ENCODE measurements around the gene TBCE. TPM values are rescaled to one million over a fixed set of nuclear protein-coding genes. Genes with fewer than 3 reads are reported as not detected.

Gene TBCE
- total RNA-seq, 1 experiment from 2014 or later = 41.6 TPM

DNA sequence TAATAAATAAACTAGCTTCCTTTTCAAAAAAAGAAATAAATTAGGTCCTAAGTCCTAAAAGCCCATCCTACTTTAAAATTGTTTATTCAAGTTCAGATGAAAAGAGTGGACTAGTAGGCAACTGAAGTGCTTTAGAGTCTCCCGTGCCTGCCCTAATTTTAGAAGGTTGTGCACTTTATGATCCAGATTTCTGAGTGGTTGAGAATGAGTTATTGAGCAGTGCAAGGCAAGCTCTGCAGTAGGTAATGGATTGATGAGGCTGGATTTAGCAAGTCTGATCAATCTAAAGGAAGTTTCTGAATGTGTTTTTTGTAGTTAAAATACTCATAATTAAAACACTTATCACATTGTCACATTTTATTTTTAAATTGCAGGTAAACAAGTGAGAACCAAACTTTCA lies 25.9 kb upstream of the TBCE start:
- H4K91ac ChIP-seq (ENCODE audit: insufficient read length, low read depth, low read length) = no peak overlapping the region
- TF ChIP-seq, protein P1, sequence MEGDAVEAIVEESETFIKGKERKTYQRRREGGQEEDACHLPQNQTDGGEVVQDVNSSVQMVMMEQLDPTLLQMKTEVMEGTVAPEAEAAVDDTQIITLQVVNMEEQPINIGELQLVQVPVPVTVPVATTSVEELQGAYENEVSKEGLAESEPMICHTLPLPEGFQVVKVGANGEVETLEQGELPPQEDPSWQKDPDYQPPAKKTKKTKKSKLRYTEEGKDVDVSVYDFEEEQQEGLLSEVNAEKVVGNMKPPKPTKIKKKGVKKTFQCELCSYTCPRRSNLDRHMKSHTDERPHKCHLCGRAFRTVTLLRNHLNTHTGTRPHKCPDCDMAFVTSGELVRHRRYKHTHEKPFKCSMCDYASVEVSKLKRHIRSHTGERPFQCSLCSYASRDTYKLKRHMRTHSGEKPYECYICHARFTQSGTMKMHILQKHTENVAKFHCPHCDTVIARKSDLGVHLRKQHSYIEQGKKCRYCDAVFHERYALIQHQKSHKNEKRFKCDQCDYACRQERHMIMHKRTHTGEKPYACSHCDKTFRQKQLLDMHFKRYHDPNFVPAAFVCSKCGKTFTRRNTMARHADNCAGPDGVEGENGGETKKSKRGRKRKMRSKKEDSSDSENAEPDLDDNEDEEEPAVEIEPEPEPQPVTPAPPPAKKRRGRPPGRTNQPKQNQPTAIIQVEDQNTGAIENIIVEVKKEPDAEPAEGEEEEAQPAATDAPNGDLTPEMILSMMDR (conservative IDR thresholded peaks at IDR 0.05) = no peak
- no peak overlapping the region for H2BK120ac ChIP-seq (ENCODE audit: low read depth, low read length, poor library complexity, severe bottlenecking)
- H3K9me3 ChIP-seq (ENCODE audit: control insufficient read depth, low read depth, low read length) = no peaks in the 10 kb centered on the region
- no peak overlapping the region for H2BK12ac ChIP-seq (ENCODE audit: insufficient read length, low read depth, low read length)
- no peak overlapping the region for H3K4ac ChIP-seq (ENCODE audit: low read depth, low read length)
- no peak overlapping the region for H2BK15ac ChIP-seq (ENCODE audit: low read depth, low read length)
- no peaks in the 10 kb centered on the region for H3K79me1 ChIP-seq (ENCODE audit: insufficient read depth, low read depth, low read length, poor library complexity, severe bottlenecking)
- WGBS (ENCODE audit: extremely low coverage, insufficient read length, low lambda C conversion rate) = no CpG with 5 or more reads among the region's 1 CpG
- H3K27me3 ChIP-seq (ENCODE audit: insufficient read depth, low read length) = no peaks in the 10 kb centered on the region
- H2AFZ ChIP-seq (ENCODE audit: low read length) = no peak overlapping the region
- no peak overlapping the region for H3K27ac Mint-ChIP-seq
- no peak overlapping the region for H3K27ac ChIP-seq (ENCODE audit: insufficient read length, low read depth, low read length)
- H2BK20ac ChIP-seq (ENCODE audit: low read depth, low read length, poor library complexity, severe bottlenecking) = no peak overlapping the region
- no peaks in the 10 kb centered on the region for H3K79me2 ChIP-seq (ENCODE audit: insufficient read depth, low read length)
- H3K9ac ChIP-seq (ENCODE audit: extremely low read depth, insufficient read length, low read length) = no peak overlapping the region
- no peak overlapping the region for H3K56ac ChIP-seq (ENCODE audit: insufficient read length, low read depth, low read length)
- H3K23ac ChIP-seq (ENCODE audit: insufficient read length, low read depth, low read length) = no peak overlapping the region
- no peak overlapping the region for H3K4me3 Mint-ChIP-seq
- H3K27me3 Mint-ChIP-seq (ENCODE audit: low read depth) = no peaks in the 10 kb centered on the region
- peaks cover 3 to 4% of the 10 kb centered on the region in 2 experiments; a peak in 2 of 4 replicates for H3K4me1 Mint-ChIP-seq
- no peak overlapping the region for H2BK5ac ChIP-seq (ENCODE audit: insufficient read length, low read length)
- H3K23me2 ChIP-seq (ENCODE audit: insufficient read length, low read depth, low read length, poor library complexity, severe bottlenecking) = no peaks in the 10 kb centered on the region
- no peaks in the 10 kb centered on the region for H3K4me1 ChIP-seq (ENCODE audit: insufficient read depth, low read length)
- no peaks in the 10 kb centered on the region for H4K20me1 ChIP-seq (ENCODE audit: control insufficient read depth, insufficient read depth, insufficient read length)
- H3K14ac ChIP-seq (ENCODE audit: insufficient read depth, low read length) = no peak overlapping the region
- H3T11ph ChIP-seq (ENCODE audit: low read length) = no peak overlapping the region
- H2AK5ac ChIP-seq (ENCODE audit: insufficient read length, low read length) = no peak overlapping the region
- H4K8ac ChIP-seq (replicated peaks; ENCODE audit: insufficient read length, low read depth, low read length) = no peak overlapping the region
- peaks cover 16 to 42% (median 41%) of the 10 kb centered on the region in 3 experiments for H3K36me3 Mint-ChIP-seq (ENCODE audit: insufficient read depth in 1 of 3, low read depth in 3 of 3)
- H3K4me2 ChIP-seq (ENCODE audit: insufficient read depth, insufficient read length, low read length) = no peak overlapping the region
- H4K5ac ChIP-seq (ENCODE audit: insufficient read length, low read depth, low read length) = no peak overlapping the region
- no peak overlapping the region for H3K18ac ChIP-seq (ENCODE audit: insufficient read length, low read depth, low read length)
- no peak for DNase-seq
- no peaks in the 10 kb centered on the region; a peak in 1 of 5 replicates for H3K9me3 Mint-ChIP-seq
